Fibroblast of the aortic adventitia (primary cell): ENCODE measurements around the gene CDH2. TPM values are rescaled to one million over a fixed set of nuclear protein-coding genes. Genes with fewer than 3 reads are reported as not detected.

Experiments used
- DNase-seq: peaks from one replicate; pipeline ENCODE4 v3.0.0-alpha.2; 2010; ENCODE audit warnings: low read depth
- H3K4me3 ChIP-seq: 2 replicates; pipeline ENCODE4 v1.5.1; 2011; ENCODE audit warnings: low read depth, mild to moderate bottlenecking, control low read depth, low read length, moderate library complexity
- total RNA-seq: library from RNA; depleted of rRNA; stranded (reverse); fragments of >200 nt; gene quantifications from 2 replicates; pipeline ENCODE4 v1.2.3, GENCODE V29; 2012; ENCODE audit warnings: low replicate concordance
- TF ChIP-seq, protein P1 (sequence below): IDR thresholded peaks from 2 replicates; pipeline ENCODE4 v1.5.1; 2011; ENCODE audit warnings: mild to moderate bottlenecking, low read length, control low read depth, inconsistent platforms; ENCODE audit not compliant: insufficient read depth

The CDH2 gene
- total RNA-seq, 1 donor, result 64.1 TPM

GRCh38 chr18:28198620-28199019, 21.7 kb upstream of the CDH2 start:
- TF ChIP-seq, protein P1, sequence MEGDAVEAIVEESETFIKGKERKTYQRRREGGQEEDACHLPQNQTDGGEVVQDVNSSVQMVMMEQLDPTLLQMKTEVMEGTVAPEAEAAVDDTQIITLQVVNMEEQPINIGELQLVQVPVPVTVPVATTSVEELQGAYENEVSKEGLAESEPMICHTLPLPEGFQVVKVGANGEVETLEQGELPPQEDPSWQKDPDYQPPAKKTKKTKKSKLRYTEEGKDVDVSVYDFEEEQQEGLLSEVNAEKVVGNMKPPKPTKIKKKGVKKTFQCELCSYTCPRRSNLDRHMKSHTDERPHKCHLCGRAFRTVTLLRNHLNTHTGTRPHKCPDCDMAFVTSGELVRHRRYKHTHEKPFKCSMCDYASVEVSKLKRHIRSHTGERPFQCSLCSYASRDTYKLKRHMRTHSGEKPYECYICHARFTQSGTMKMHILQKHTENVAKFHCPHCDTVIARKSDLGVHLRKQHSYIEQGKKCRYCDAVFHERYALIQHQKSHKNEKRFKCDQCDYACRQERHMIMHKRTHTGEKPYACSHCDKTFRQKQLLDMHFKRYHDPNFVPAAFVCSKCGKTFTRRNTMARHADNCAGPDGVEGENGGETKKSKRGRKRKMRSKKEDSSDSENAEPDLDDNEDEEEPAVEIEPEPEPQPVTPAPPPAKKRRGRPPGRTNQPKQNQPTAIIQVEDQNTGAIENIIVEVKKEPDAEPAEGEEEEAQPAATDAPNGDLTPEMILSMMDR, result no peak
- H3K4me3 ChIP-seq, result no peak overlapping the region
- no peak for DNase-seq

DNA sequence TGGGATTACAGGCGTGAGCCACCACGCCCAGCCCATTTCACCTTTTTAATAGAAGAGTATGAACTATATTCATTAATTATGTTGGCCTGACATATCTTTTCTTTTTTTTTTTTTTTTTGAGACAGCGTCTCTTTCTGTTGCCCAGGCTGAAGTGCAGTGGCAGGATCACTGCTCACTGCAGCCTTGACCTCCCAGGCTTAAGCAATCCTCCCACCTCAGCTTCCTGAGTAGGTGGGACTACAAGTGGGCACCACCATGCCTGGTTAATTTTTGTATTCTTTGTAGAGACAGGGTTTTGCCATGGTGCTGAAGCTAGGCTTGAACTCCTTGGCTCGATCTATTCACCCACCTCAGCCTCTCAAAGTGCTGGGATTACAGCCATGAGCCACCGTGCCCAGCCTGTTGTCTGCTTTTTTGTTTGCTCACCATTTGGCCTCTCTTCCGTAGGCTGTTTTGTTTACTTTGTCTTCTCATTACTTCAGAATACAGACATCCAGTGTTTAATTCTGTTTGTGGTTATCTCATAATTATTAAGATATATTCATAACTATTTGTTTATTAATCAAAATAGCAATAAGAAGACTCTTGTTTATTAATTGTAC, 16.3 kb upstream of the CDH2 start:
- TF ChIP-seq, protein P1, result no peak
- H3K4me3 ChIP-seq, result no peak overlapping the region
- DNase-seq, result no peak

- no peak overlapping the region for H3K4me3 ChIP-seq
- peak; percentile 84 for DNase-seq
- TF ChIP-seq, protein P1, result peak; percentile 72
Observed at GRCh38 chr18:28189400-28190239, 12.7 kb upstream of the CDH2 start.

- DNase-seq, result no peak
- TF ChIP-seq, protein P1, result no peak
- H3K4me3 ChIP-seq, result no peak overlapping the region
Observed at GRCh38 chr18:28185121-28185520, 8.2 kb upstream of the CDH2 start.

- no peak overlapping the region for H3K4me3 ChIP-seq
- peak; percentile 45 for DNase-seq
- TF ChIP-seq, protein P1, result no peak
Observed at GRCh38 chr18:28183418-28184078, 6.6 kb upstream of the CDH2 start.

GRCh38 chr18:28181616-28182015, 4.7 kb upstream of the CDH2 start:
- DNase-seq, result no peak
- TF ChIP-seq, protein P1, result no peak

More at GRCh38 chr18:28181616-28182015, 4.7 kb upstream of the CDH2 start:
- no peak overlapping the region for H3K4me3 ChIP-seq
